Stromal cell of bone marrow (primary cell): ENCODE measurements around the gene NECTIN3.

Experiments
- DNase-seq: peaks from one replicate; pipeline ENCODE4 v3.0.0-alpha.2; 2012; ENCODE audit warnings: low read depth

NECTIN3 gene, protein sequence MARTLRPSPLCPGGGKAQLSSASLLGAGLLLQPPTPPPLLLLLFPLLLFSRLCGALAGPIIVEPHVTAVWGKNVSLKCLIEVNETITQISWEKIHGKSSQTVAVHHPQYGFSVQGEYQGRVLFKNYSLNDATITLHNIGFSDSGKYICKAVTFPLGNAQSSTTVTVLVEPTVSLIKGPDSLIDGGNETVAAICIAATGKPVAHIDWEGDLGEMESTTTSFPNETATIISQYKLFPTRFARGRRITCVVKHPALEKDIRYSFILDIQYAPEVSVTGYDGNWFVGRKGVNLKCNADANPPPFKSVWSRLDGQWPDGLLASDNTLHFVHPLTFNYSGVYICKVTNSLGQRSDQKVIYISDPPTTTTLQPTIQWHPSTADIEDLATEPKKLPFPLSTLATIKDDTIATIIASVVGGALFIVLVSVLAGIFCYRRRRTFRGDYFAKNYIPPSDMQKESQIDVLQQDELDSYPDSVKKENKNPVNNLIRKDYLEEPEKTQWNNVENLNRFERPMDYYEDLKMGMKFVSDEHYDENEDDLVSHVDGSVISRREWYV

DNA sequence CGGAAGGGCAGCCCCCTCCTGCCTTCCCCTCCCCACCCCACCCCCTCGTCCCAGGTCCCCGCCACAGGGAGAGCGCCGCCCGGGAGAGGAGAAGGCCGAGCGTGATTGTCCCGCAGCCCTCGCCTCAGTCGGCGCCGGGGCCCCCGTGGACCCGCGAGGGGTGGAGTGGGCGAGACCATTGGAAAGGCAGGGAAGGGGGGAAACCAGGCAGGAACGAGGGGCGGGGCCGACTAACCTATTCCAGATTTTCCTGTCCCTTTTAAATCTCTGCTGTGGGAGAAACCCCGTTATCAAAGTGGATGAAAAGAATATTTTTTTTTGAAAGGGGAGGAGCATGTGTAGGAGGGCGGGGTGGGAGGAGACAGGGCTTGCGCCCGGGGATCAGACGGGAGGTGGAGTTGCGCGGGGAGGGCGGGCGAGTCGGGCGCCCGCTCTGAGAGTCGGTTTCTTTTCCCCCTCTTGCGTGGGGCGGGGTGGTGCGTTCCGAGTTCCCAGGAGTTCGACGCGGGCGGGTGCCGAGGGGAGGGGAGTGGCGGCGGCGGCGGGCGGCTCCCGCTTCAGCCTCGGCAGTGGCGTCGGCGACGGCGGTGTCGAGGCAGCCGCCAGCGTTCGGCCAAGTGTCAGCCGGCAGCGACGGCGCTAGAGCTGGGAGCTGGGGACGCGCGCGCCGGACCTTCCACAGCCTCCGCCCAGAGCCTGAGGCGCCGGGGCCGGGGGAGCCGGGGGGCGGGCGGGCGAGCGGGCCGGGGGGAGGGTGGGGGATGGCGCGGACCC is at the start of gene NECTIN3:
NECTIN3 (plus strand) TSS at position 560 of the 774 bp plus-strand sequence; CDS start at position 762, 202 bp downstream.
- peak; percentile 93 for DNase-seq

DNA sequence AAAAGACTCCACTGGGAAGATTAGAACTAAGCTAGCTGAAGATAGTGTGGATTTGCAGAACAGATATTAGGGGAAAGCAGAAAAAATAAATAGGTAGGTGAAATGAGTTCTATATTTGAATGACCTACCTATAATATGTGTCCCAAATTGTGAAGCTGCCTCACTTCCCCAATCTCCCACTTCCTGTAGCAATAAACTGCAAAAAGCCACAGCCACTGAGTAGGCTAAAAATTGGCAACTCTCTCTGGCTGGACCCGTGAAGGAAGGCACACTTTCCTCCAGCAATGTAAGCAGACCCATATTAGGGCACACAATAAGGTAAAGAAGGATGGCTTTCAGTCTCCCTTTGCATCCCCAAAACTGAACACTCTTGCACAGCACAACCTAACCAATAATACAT is 43.7 kb upstream of the NECTIN3 start:
- DNase-seq: no peak

DNA sequence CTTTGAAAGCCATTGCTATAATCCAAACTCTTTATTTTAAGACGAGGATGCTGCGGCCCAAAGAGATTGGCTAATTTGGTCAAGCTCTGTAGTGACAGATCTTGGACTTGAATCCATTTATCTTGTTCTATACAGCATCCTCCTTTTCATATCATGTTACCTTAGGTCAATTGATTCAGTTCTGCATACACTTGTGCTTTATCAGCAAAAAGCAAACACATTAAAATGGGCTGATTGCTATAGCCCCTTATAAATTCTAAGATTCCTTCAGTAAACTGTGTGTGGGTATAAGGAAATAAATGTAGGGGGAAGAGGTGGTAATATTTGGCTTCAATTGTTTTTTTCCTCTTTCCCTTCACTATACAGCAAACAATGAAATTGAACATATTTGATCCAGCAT is 40.1 kb upstream of the NECTIN3 start:
- no peak for DNase-seq

DNA sequence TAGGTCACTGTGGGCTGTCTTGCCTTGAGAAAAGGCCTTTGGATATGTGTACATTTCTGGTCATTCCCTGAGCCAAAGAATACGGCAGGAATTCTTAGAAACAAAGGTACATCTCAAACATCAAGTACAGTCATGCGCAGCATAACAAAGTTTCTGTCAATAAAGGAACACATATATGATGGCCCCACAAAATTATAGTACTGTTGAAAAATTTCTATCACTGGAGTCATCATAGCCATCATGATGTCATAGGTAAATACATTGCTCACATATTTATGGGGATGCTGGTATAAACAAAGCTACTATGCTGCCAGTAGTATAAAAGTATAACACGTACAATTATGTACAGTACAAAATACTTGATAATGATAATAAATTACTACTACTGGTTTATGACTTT is 38.9 kb upstream of the NECTIN3 start:
- no peak for DNase-seq

DNA sequence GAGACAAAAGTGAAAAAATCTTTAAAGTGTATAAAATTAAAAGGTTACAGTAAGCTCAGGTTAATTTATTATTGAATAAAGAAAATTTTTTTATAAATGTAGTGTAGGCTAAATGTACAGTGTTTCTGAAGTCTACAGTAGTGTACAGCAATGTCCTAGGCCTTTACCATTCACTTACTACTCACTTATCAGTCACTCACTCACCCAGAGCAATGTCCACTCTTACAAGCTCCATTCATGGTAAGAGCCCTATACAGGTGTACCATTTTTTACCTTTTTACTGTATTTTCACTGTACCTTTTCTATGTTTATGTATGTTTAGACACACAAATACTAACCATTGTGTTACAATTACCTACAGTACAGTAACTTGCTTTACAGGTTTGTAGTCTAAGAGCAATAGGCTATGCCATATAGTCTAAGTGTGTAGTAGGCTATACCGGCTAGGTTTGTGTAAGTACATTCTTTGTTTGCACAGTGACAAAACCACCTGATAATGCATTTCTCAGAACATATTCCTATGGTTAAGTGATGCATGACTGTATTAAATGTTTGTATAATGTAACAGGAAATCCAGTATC is 38.1 kb upstream of the NECTIN3 start:
- DNase-seq: no peak

DNA sequence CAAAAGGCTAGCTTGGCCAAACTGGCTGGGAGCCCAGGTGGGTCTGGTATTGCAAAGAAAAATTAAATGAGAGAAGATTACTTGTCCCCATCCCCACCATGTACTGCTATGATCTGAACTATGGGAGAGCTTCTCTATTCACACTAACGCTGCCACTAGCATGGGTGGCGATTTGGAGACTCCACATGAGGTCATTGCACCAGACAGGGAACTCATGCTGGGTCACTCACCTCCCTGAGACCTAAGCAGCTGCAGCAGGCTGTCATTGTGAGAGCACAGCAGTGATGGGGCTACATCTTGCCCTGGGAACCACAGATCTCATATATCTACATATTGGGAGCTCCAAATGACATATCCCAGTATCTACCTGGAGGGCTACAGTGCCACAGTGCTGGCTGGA is 36.3 kb upstream of the NECTIN3 start:
- DNase-seq: no peak

DNA sequence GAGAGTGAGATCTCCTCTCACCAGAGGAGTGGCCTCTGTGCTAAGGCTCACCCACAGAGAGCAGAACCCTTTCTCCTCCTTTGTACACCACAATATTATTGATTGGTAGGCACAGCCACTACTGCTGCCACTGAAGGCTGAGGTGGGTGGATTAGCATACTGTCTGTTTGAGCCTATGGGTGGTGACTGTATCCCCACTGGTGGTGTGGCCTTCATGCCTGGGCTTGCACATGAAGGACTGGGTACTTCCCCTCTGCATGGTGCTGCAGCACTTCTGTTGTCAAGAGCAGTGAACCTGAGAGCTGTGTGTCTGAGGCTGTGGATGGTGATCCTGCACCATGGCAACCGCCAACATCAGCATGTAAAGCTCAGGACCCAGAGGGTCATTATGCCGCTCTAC is 35.7 kb upstream of the NECTIN3 start:
- DNase-seq: no peak

DNA sequence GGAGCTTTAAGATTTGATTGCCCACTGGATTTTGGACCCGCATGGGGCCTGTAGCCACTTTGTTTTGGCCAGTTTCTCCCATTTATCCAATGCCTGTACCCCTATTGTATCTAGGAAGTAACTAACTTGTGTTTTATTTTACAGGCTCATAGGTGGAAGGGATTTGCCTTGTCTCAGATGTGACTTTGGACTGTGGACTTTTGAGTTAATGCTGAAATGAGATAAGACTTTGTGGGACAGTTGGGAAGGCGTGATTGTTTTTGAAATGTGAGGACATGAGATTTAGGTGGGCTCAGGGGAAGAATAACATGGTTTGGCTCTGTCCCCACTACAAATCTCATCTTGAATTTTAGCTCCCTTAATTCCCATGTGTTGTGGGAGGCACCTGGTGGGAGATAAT is 30.7 kb upstream of the NECTIN3 start:
- DNase-seq: no peak

DNA sequence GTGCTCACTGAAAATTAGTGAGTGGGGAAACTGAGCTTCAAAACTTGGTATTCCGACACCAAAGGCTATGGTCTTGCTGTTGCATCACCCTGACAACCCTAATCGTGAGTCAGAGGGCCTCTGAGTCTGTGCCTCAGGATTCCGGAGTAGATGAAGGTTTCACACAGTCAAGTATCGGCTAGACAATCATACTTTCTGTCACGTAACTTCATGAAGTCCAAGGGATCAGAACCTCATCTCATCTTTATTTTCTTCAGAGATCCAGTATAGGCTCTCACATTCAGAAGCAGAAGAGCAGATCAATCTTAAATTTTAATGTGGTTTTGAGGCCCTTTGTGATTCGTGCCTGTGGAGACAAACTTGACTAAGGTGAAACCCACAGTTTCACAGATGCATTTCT is 26.1 kb upstream of the NECTIN3 start:
- DNase-seq: peak; percentile 0

DNA sequence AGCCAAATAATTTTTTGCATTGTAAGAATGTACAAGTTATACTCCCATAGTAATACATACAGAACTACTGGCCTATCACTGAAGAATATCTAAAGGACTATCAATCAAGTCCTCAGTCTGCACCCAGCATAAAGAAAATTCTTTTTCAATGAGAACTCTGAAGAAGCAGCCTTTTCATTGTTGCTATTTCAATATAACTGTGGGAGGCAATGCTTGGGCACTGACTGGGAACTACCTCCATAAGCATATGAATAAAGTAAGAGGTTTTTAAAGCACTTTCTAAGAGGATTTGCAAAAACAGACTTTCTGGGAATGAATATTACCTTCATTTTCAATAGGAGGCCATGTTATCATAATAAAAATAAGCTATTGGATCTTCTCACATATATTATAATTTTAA is 24.6 kb upstream of the NECTIN3 start:
- no peak for DNase-seq

DNA sequence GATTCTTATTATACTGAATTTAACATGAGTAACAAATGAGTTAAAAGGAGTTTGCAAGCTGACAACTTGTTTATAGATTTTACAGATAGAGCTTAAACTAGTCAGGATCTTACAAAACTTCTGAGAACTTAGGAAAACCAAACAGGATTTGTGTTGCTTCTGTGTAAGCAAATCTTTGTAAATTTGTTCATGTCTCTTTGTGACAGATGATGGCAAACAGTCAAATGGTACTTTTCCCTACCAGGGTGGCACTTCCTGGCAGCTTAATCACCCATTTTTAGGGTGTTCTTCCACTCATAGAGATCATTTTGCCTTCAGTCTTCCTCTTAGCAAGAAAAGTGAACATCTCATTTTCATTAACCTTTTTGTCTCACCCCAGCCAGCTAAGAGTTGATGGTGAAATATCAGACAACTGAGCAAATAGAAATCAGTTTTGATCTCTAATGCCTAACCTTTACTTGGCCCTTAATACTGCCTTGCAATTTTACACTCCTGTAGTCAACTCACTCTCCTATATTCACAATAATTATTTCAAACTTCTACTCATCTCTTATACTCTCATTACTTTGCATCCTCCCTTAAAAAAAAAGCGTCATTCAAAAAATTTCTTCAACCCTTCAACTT is 23.7 kb upstream of the NECTIN3 start:
- DNase-seq: no peak

DNA sequence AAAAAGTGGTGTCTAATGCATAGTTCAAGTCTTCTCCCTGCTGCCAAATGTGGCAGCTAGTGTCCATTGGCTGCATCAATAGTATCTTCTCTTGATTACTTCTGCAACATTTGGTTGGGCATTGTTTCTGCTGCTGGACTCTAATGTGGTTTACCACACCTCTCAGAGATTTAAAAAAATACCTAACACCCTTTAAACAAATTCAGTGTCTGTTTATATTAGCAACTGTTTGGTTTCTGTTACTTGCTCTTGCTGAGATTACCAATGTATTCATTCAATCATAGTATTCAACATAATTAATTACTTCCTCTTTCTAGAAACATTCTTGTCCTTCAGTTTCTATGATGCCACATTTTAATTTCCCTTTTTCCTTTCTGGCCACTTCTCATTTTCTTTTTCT is 20.3 kb upstream of the NECTIN3 start:
- no peak for DNase-seq

DNA sequence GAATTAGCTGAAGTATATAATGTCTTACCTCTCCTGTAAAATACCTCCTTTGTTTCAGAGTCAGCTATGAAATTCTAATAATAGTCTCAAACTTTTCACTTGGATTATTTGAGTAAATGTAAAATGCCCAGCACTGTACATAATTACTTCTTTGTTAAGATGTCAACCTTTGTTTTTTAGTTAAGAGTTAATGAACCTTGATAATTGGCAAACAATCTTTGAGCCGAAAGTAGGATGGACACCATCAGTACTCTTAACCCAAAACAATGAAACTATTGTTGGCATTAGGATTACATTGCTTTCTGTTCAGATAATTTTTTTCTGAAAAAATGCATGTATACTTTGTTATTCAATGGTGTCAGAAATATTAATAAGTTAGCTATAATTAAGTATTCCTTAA is 3.0 kb upstream of the NECTIN3 start:
- no peak for DNase-seq

DNA sequence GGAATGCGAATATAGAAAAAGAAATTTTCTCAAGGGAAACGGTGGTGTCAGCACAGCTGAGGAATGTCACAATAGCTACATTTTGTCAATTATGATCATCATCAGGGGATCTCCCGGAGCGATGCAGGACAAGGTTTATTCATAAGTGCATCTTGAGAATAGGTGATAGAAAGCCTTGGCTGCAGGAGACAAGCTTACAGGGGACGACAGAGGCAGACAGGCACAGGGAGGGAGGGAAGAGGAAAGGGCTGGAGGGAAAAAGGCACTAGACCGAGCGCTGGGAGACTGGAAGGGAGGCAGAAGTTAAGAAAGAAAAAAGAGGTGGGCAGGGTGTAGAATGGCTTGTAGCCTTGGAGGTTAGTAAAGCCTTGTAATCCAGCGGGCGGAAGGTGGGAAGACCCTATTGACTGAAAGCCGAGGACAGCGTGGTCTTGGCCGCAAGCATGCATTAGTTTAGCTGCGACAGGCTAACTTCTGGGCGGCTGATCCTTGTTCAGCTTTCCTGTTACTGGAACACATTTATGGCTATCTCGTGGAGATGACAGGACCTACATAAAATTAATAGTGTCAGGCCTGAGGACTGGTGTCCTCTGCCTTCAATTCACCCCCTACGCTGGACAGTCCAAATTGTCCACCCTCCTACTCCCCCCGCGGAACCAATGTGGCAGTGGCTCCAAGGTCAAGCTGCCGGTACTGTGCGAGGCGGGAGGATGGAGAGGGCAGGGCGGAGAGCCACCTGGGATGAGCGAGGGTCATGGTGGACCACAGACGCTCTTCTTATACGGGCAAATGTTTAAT is 1.4 kb upstream of the NECTIN3 start:
- DNase-seq: no peak

DNA sequence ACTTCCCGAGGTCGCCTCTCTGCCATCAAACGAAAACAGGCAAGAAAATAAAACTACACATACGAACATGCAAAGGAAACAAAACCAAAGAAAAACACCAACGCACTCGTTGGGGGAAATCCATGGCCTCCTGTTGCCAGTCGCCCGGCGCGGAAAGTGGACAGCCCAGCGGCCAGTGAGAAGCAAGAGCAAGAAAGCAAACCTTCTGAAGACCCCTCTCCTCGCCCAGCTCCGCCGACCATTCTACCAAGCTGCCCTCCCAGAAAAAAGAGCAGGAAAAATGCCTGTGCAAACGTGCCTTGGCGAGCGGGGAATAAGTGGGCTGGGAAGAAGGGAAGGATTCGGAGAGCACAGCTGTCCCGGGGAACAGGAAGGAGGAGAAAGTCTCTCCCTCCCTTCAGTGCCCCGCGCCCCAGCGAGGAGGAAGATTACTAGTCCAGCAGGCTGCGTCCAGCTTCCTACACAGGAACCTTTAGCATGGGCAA is 802 bp upstream of the NECTIN3 start:
- no peak for DNase-seq

DNA sequence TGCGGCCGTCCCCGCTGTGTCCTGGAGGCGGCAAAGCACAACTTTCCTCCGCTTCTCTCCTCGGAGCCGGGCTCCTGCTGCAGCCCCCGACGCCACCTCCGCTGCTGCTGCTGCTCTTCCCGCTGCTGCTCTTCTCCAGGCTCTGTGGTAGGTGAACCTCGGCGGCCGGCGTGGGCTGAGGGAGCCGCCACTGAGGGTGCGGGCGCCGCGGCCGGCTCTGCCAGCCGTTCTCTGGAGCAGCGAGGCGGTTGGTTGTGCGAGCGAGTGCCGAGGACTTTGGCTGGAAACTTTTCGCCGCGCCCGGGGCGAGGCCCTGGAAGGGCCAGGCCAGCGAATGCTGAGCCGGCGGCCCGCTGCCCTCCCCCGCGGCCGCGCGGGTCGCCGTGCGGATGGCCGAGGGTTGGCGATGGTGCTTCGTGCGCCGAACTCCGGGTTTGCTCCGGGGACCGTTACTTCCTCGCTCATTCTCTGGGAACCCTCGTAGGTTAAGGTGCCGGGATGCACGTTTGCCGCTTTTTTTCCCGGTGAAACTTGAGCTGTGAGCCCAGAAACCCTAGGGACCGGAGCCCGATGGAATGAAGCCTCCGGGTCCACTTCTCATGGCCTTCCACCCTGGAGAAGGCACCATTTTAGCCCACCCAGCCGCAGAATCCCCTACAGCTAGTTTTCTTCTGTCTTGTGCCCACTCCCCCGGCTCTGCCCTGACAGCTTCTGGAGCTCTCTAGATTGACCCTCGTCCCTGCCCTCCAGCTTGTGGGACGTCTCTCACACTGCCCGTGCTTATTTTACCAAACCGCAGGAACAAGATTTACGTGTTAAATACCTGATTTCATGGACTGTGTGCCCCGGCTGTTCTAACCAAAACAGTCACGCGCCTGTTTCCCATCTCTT is 660 bp downstream of the NECTIN3 start:
- no peak for DNase-seq

DNA sequence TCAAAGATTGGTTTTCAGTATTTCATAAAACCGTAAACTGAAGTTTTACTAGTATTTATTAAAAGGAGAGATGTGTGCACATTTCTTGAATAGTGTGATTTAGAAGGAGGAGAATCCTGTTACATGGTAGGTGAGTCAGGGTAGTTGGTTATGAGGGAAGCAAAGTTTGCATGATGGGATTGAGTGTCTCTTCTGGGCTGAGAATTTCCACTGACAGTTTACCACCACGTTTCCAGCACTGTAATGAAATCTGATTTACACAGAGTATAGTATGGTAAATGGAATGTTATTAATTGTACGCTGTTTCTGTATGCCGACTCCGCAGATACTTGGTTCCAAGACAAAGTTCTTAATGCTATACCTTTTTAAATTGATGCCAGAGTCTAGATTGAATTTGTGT is 1.6 kb downstream of the NECTIN3 start:
- no peak for DNase-seq

DNA sequence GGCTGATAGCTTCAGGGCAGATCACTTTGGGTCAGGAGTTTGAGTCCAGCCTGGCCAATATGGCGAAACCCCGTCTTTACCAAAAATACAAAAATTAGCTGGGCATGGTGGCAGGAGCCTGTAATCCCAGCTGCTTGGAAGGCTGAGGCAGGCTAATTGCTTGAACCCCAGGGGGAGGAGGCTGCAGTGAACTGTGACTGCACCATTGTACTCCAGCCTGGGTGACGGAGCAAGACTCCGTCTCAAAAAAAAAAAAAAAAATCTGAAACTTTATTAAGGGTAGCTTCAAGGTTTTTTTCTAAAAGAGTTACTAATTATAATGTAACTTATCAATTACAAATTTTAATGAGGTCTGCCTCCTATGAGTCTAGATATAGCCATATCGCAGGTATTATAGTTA is 5.1 kb downstream of the NECTIN3 start:
- no peak for DNase-seq

DNA sequence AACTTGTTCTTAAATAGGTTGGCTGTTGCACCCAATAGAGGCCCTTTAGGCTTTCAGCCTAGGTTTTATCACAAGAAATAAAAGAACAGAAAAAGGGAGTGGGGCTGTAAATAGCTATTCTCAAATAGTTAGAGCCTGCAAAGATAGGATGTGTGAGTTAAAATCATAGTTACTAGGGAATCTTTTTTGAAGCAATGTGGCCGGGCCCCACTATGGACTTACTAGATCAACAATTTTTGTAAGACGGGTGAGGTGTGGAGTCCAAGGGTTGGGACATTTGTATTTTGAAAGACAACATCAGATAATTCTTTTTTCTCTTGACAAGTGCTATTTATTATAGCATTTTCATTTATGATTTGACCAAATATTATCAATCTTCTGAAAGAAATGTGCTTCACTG is 5.8 kb downstream of the NECTIN3 start:
- no peak for DNase-seq

DNA sequence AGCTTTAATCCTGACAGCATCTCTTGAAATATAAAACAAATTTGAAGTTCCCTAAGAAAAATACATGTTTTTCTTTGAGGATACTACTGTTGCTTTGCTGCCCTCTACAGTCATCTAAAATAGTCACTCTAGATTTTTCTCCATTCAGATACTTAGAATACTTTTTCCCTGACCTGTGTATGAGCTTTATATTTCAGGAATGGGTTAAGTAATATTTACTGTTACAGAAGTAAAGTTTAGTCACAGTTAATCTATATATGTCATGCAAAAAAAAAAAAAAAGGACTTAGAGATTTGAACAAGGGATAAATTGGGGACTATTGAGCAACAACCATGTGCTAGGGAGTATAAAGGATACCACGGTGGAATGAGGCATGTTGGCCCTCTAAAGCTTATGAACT is 8.8 kb downstream of the NECTIN3 start:
- DNase-seq: no peak
